Activated CD8-positive, alpha-beta memory T cell treated with anti-CD3 and anti-CD28 coated beads for 48 hours (primary cell): ENCODE results near the gene DTNB.
A peak's percentile ranks its signal among the peaks of the same experiment; 100 is the strongest.

Source experiments
- DNase-seq, 3 experiments: peaks; one replicate each; pipeline ENCODE4 v3.0.0-alpha.2; 2020; ENCODE audit warnings: low read depth in 2 of 3, low spot score in 2 of 3

The DTNB gene

GRCh38 chr2:25592766-25593292, 80.5 kb downstream of the DTNB start:
- no peak for DNase-seq

DNA sequence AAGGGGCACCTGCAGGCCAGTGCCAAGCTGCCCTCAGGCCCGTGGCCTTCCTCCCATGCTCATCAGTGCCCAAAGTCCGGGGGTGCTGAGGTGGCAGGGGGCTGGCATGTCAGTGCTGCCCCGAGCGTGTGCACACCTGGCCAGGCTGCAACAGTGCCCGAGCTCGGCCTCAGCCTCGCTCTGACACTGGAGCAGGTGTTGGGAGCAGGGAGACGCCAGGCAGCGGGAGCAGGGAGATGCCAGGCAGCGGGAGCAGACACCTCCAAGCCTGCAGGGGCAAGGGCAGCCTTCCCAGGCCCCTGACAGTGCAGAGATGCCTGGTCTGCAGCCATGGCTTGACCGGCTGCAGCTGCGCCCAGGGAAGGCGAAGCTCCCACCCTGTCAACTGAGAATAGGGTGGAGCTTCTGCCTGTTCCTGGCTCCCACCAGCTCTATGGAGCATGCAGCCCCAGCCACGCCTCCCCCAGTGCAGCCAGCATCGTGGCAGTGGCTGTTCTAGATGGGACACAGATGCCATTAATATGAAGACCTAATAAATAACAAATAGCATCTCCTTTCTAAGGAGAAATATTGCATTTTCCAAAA, 82.4 kb downstream of the DTNB start:
- DNase-seq, result no peak

GRCh38 chr2:25589676-25590205, 83.6 kb downstream of the DTNB start:
- DNase-seq, result no peak

DNA sequence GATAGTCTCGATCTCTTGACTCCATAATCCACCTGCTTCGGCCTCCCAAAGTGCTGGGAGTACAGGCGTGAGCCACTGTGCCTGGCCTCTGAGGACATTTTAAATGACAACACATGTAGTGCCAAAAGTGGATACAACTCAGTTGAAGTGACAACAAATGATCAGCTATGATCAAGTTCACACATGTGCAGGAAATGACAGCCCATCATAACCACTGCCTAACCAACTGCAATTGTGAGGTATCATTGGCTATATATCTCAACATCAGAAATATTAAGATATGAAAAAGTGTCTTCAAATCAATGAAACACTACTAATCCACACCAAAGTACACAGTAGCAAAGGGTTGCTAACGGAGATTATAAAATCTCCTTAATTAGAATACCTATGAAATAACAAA, 84.8 kb downstream of the DTNB start:
- DNase-seq, result no peak

GRCh38 chr2:25587361-25587760, 86.0 kb downstream of the DTNB start:
- peak in 1 of 3 experiments; percentile 7 for DNase-seq

DNA sequence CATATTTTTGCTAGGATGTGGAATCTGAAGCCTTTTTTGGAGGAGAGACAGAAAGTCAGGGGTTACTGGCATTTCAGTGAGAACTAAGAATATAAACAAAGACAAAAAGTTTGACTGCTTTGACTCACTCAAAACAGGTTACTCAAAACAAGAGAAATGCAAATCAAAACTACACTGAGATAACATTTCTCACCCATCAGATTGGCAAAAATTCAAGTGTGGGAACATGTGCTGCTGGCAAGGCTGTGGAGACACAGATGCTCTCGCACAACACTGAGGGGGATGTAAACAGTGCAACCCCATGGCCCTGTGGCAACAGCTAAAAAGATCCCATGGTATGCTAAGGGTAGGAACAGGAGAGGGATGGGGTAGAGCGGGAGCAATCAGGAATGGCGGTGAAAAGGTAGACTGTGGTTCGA, 86.6 kb downstream of the DTNB start:
- DNase-seq, result no peak

DNA sequence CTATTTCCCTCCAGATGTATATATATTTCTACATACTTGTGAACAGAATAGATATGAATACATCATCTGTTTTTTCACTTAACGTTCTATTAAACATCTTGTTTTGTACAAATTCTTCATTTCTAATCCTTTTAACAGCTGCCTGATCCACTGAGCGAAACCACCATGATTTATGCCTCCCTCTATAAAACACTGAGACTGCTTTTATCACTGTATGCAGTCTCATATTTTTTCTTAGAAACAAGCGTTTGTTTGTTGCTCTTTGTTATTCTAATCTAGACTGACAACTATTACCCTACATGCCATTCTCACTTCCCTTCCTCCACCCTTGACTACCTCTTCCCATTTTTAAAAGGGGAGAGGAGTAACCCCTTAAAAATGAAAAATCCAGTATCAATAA, 88.2 kb downstream of the DTNB start:
- DNase-seq, result no peak

DNA sequence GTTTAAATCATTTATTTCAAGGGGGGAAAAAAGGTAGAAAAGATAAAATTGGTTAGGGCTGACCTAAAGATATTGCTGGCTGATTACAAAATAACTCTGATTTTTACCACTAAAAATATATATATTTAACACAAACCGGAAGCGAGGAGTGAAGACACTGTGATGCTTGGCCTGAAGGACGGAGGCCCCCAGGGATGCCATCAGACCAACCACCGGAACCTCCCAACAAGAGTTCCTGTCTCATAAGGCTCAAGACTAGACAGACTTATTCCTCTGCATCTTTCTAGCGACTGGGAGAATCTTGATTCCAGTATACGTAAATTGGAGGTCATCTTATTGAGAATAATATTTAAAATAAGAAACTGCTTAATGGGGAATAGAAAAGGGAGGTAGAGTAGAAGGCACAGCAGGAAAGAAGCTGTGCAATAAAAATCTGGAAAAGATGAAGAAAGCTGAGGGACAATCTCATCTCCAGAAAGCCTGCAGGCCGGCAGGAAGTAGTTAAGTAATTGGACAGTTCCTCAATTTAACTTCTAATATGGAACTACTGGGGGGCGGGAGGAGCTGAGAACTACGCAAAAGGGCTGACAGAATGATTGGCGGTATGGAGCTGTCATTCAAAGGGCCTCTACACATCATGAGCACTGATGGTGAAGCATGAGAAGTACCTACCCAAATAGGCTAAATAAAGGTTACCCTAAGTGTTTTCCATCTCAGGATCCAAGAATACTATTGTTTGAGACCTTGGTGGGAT, 91.1 kb downstream of the DTNB start:
- DNase-seq, result no peak

- no peak for DNase-seq
Measured at GRCh38 chr2:25576596-25576995, 96.8 kb downstream of the DTNB start.

- no peak for DNase-seq
Measured at GRCh38 chr2:25572638-25573037, 100.7 kb downstream of the DTNB start.

GRCh38 chr2:25570161-25570845, 103.1 kb downstream of the DTNB start:
- no peak for DNase-seq

GRCh38 chr2:25567406-25567805, 106.0 kb downstream of the DTNB start:
- DNase-seq, result no peak

DNA sequence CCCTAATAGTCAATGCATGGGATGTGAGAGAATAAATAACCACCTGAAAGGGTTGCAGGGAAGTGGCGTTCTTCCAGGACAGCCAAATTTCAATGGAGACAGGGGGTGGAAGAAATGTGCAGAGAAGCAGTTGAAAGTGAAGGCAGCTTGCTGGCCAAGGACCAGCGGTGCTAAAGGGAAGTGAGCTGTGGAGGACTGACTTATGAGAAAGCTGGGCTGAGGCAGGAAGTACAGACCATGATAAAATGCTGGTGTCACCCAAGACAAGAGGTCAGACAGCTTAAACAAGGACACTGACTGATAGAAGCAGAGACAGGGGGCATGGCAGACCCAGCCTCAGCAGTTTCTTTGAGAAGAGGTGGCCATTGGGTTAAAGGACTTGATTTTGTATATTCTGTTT, 106.7 kb downstream of the DTNB start:
- no peak for DNase-seq

DNA sequence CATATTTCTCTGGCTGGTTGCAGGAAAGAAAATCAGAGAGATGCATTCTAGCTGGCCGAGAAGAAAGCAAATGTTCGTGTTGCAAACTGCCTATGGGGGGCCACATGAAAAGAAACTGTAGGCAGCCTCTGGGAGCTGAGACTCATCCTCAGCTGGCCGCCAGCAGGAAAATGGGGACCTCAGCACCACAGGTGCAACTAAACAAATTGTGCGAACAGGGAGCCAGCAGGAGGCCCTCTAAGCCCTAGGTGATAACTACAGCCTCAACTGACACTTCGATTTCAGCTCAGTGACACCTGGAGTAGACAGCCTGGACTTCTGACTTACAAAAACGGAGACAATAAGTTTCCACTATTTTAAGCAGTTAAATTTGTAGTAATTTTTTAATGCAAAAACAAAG, 107.3 kb downstream of the DTNB start:
- DNase-seq, result no peak

GRCh38 chr2:25561136-25561850, 112.1 kb downstream of the DTNB start:
- DNase-seq, result peak in 2 of 3 experiments; percentile 2 to 22

- no peak for DNase-seq
Measured at GRCh38 chr2:25559148-25559547, 114.2 kb downstream of the DTNB start.

DNA sequence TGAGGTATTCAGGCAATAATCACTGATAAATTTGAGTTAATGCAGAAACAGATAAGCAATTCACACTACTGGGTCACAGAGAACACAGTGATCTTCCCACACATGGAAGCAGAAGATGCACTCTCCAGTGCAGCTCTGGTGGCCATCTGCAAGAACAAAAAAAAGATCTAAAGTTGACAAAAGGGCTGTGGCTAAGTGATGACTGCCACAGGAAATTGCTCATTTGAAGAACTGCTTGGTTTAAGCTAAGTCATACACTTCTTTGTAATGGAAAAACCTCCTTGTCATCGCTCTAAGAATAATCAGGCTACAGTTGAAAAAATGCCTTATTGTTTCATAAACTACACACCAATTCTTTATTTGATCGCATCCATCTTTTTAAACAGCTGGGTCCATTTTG, 115.1 kb downstream of the DTNB start:
- peak in 2 of 3 experiments; percentile 3 to 18 for DNase-seq

- no peak for DNase-seq
Measured at GRCh38 chr2:25557179-25558036, 116.0 kb downstream of the DTNB start.

DNA sequence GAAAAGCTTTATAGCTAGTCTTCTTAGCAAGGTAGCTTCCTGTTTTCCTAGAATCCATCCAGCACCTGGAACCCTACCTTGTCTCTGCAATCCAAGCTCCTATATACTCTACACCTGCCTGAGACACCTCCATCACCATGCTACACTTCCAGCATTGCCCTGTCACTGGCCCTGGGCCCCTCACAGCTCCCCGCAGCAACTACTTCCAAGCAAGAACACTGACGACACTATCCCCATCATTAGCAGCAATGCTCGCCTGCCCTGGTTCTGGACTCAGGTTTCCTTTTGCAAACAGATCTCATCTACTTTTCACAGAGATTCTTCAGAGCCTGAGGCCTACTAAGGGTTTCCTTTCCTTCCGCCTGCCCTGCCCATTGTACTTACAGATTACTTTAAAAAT, 121.1 kb downstream of the DTNB start:
- DNase-seq, result no peak

DNA sequence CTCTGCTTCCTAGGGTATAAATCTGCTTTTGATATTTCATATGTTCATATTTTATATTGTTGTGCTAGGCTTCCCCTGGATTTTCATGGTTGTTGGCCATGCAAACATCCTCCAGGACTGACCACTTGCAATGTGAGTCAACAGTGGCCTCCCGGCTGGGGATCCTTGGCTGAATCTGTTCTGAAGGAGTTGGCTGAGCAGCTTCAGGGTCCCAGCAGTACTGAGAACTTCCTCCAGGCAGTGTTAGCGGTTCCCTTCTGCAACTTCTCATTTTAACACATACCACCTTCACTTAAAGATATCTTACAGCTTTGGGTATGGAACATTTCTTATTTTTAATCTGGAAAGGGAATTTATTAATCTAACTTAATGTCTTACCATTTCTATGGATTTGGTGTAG, 122.1 kb downstream of the DTNB start:
- DNase-seq, result no peak
